K562 (cell line): Measurements from ENCODE around the gene GCNT4. TPM values are rescaled to one million over a fixed set of nuclear protein-coding genes. Genes with fewer than 3 reads are reported as not detected.

ENCODE experiments used
- ATAC-seq: fragments of 200-7000 bp; cut with Tn5 transposase; 3 replicates; pipeline ENCODE4 v1.9.1; 2020; ENCODE audit warnings: moderate library complexity
- BruUV-seq: library from RNA; stranded (reverse); fragments of 400-500 nt; replicated peaks from 2 replicates; lab custom pipeline; 2021; lab: Mats Ljungman, UMichigan
- CTCF ChIA-PET: fragments of 300-600 bp; formaldehyde crosslinking; extraction: SDS; loops from one replicate; lab custom pipeline; 2021; ENCODE audit warnings: low intra/inter-chr PET ratio; lab: Yijun Ruan, JAX
- POLR2A ChIA-PET: fragments of 300-600, 350-650 bp; sonication (Branson Sonifier 250); formaldehyde crosslinking; extraction: SDS; loops from one replicate; lab custom pipeline; 2021; ENCODE audit warnings: antibody characterized with exemption, inconsistent platforms; lab: Yijun Ruan, JAX
- DNase-seq, 4 experiments: peaks; one replicate each; pipeline versions ENCODE4 v3.0.0 to v3.0.0-alpha.2; 2011 to 2018; ENCODE audit warnings: low spot score in 3 of 4, mixed read lengths in 3 of 4; ENCODE audit errors: extremely low read depth in 1 of 4
- FAIRE-seq: peaks from 2 replicates; lab custom pipeline; 2011; peaks lifted over from hg19 to GRCh38; lab: Jason Lieb, UNC
- H2AFZ ChIP-seq: 2 replicates; pipeline ENCODE4 v1.6.0; 2011; ENCODE audit warnings: low read depth, low read length, control low read depth, inconsistent platforms
- H3K27ac ChIP-seq: fragments of 200-600 bp; 3 replicates; pipeline ENCODE4 v1.8.0; 2011; ENCODE audit warnings: low read depth, mild to moderate bottlenecking, control low read depth, inconsistent platforms, low read length, moderate library complexity, mixed read lengths; ENCODE audit errors: extremely low read depth
- H3K27me3 ChIP-seq, 2 experiments: fragments of 300-600 bp in 1 of 2; 2 replicates in 1 of 2; 3 replicates in 1 of 2; pipeline versions ENCODE4 v1.6.0 to v1.8.0; 2011; ENCODE audit warnings: inconsistent platforms in 2 of 2, low read length in 2 of 2, mild to moderate bottlenecking in 1 of 2, mixed read lengths in 1 of 2, moderate library complexity in 1 of 2; ENCODE audit not compliant: control insufficient read depth in 2 of 2, insufficient read depth in 2 of 2
- H3K36me3 ChIP-seq: fragments of 300-600 bp; 3 replicates; pipeline ENCODE4 v1.8.0; 2011; ENCODE audit warnings: mild to moderate bottlenecking, low read length, inconsistent platforms; ENCODE audit not compliant: control insufficient read depth, insufficient read depth
- H3K4me1 ChIP-seq, 2 experiments: fragments of 200-600 bp in 1 of 2; replicated peaks in 1 of 2; 2 replicates in 1 of 2; 3 replicates in 1 of 2; pipeline versions ENCODE4 v1.5.1 to v1.8.0; 2011; ENCODE audit warnings: inconsistent platforms in 2 of 2, low read length in 2 of 2, mild to moderate bottlenecking in 1 of 2, mixed read lengths in 1 of 2, moderate library complexity in 1 of 2; ENCODE audit not compliant: control insufficient read depth in 2 of 2, insufficient read depth in 2 of 2
- H3K4me2 ChIP-seq: 2 replicates; pipeline ENCODE4 v1.6.1; 2011; ENCODE audit warnings: low read length, control low read depth, inconsistent platforms, mixed read lengths; ENCODE audit not compliant: insufficient read depth
- H3K4me3 ChIP-seq: fragments of 200-600 bp; sonication (generic), shearing (Covaris generic); 2 replicates; pipeline ENCODE4 v1.5.1; 2016; ENCODE audit warnings: control low read depth, inconsistent platforms
- H3K79me2 ChIP-seq: fragments of 200-600 bp; 3 replicates; pipeline ENCODE4 v1.8.0; 2011; ENCODE audit warnings: low read length, inconsistent platforms; ENCODE audit not compliant: control insufficient read depth, insufficient read depth
- H3K9ac ChIP-seq, 2 experiments: 2 replicates each; pipeline versions ENCODE4 v1.6.0 to v1.6.1; 2011; ENCODE audit warnings: low read depth in 2 of 2, low read length in 2 of 2, control low read depth in 1 of 2, inconsistent platforms in 1 of 2, mild to moderate bottlenecking in 1 of 2, mixed read lengths in 1 of 2; ENCODE audit not compliant: insufficient read depth in 1 of 2
- H3K9me1 ChIP-seq: one replicate; pipeline ENCODE4 v1.6.0; 2011; ENCODE audit warnings: inconsistent platforms, mild to moderate bottlenecking, low read length, moderate library complexity; ENCODE audit not compliant: control insufficient read depth, insufficient read depth
- H3K9me3 ChIP-seq: replicated peaks from 2 replicates; pipeline ENCODE4 v1.5.1; 2011; ENCODE audit warnings: low read depth, low read length, inconsistent platforms; ENCODE audit not compliant: control insufficient read depth, insufficient read depth
- H4K20me1 ChIP-seq: replicated peaks from 2 replicates; pipeline ENCODE4 v1.6.1; 2011; ENCODE audit warnings: low read length, inconsistent platforms, mixed read lengths; ENCODE audit not compliant: control insufficient read depth, insufficient read depth
- CBX1 ChIP-seq: sonication (generic); IDR thresholded peaks from 2 replicates; pipeline ENCODE4 v1.6.1; 2016; ENCODE audit warnings: antibody characterized with exemption, low read depth, mild to moderate bottlenecking
- GTF2A2 ChIP-seq: IDR thresholded peaks from 2 replicates; pipeline ENCODE4 v1.6.1; 2016; ENCODE audit warnings: mild to moderate bottlenecking, missing genetic modification characterization, missing compliant biosample characterization
- MGA ChIP-seq: fragments of 450-650 bp; IDR thresholded peaks from 2 replicates; pipeline ENCODE4 v1.6.1; 2016; ENCODE audit warnings: mild to moderate bottlenecking, moderate library complexity
- PRPF4 ChIP-seq: fragments of 200-400 bp; formaldehyde crosslinking; IDR thresholded peaks from one replicate; pipeline ENCODE4 v1.6.1; 2017; ENCODE audit warnings: low read length, low read depth, mild to moderate bottlenecking; ENCODE audit not compliant: insufficient read depth, poor library complexity, severe bottlenecking
- SMARCA4 ChIP-seq: fragments of 450-650 bp; IDR thresholded peaks from 2 replicates; pipeline ENCODE4 v1.6.1; 2016
- TAF7 ChIP-seq: fragments of 450-650 bp; IDR thresholded peaks from 2 replicates; pipeline ENCODE4 v1.6.1; 2016; ENCODE audit warnings: missing genetic modification characterization, missing compliant biosample characterization
- ZFP30 ChIP-seq: fragments of 250-450 bp; sonication (Bioruptor Pico); IDR thresholded peaks from 2 replicates; pipeline ENCODE4 v1.8.0; 2022; ENCODE audit warnings: moderate library complexity, mild to moderate bottlenecking, inconsistent platforms, borderline replicate concordance
- ZNF140 ChIP-seq: fragments of 250-450 bp; sonication (Bioruptor Pico); IDR thresholded peaks from 2 replicates; pipeline ENCODE4 v1.8.0; 2021; ENCODE audit warnings: moderate library complexity, mild to moderate bottlenecking, inconsistent platforms
- ZNF3 ChIP-seq: fragments of 250-450 bp; sonication (Bioruptor Pico); IDR thresholded peaks from 2 replicates; pipeline ENCODE4 v1.5.0; 2021; ENCODE audit warnings: mild to moderate bottlenecking, moderate library complexity
- WGBS: fragments of 100-300 bp; shearing (Covaris generic); methylation state at CpG from one replicate; pipeline ENCODE4 v1.1.6; 2016; ENCODE audit warnings: low coverage, mixed read lengths; ENCODE audit not compliant: insufficient coverage; ENCODE audit errors: missing lambda C conversion rate; 5-methylcytosine and 5-hydroxymethylcytosine counted together
- in situ Hi-C: fragments of 300-500 bp; cut with MboI; formaldehyde crosslinking; loops from 4 replicates; pipeline ENCODE4 v1.15.0; 2018; ENCODE audit warnings: inconsistent platforms, mixed read lengths
- intact Hi-C: fragments of 100-400 bp; cut with micrococcal nuclease; formaldehyde crosslinking; loops from 2 replicates; pipeline ENCODE4 v1.14.2; 2022
- polyA plus RNA-seq, 8 experiments: library from polyadenylated mRNA; depleted of rRNA in 4 of 8; stranded (reverse) in 5 of 8; unstranded in 3 of 8; fragments of >200 nt; fragmentation: Nextera tagmentation in 2 of 8; fragmentation: Illumina TruSeq in 1 of 8; extraction: Ambion mirVana in 2 of 8; extraction: Trizol in 1 of 8; gene quantifications; 2 replicates each; pipeline versions ENCODE4 v1.2.1 to v1.2.3, GENCODE V29; 2011 to 2014; ENCODE audit warnings: inconsistent platforms in 1 of 8, missing spikeins in 1 of 8
- total RNA-seq, 7 experiments: library from RNA; depleted of rRNA in 6 of 7; stranded (reverse); fragments of >200 nt in 6 of 7; fragmentation: Illumina TruSeq in 2 of 7; extraction: Trizol in 2 of 7; gene quantifications; 2 replicates each; pipeline versions ENCODE4 v1.2.1 to v1.2.3, GENCODE V29; 2011 to 2021; ENCODE audit warnings: low replicate concordance in 1 of 7
- TF ChIP-seq, protein P1 (sequence below): fragments of 250-450 bp; sonication (Bioruptor Pico); IDR thresholded peaks from 2 replicates; pipeline ENCODE4 v1.4.0; 2020

Gene GCNT4
- total and polyA plus RNA-seq, 9 of the 15 experiments (the other 6 are each of a cell fraction or from before 2014, with no cell fraction given) = 0.01 TPM; not detected in 8

GRCh38 chr5:75044406-75044805 lies 8.0 kb downstream of the GCNT4 start:
- DNase-seq (no peak), FAIRE-seq (no peak), ATAC-seq (no peak)
- POLR2A ChIA-PET = no interaction called here
- Histone ChIP-seq H3K4me1 (no peaks in the 10 kb centered on the region), H4K20me1 (no peaks in the 10 kb centered on the region), H3K27ac (no peak overlapping the region), H2AFZ (no peak overlapping the region), H3K9ac (no peak overlapping the region), H3K9me1 (no peaks in the 10 kb centered on the region), H3K36me3 (no peaks in the 10 kb centered on the region), H3K4me2 (no peak overlapping the region), H3K9me3 (no peaks in the 10 kb centered on the region), H3K4me3 (no peak overlapping the region), H3K27me3 (peaks cover 3 to 12% of the 10 kb centered on the region in 2 experiments; a peak in 3 of 5 replicates), H3K79me2 (no peaks in the 10 kb centered on the region)
- 0% methylated on average over 7 of the region's 7 CpGs for WGBS
- CTCF ChIA-PET = no interaction called here
- intact Hi-C loops (no loop called here), in situ Hi-C loops (no loop called here)
- BruUV-seq = no TSS peak
- TF ChIP-seq SMARCA4 = no peak
- TF ChIP-seq GTF2A2 (tag) = no peak
- no peak for TF ChIP-seq ZNF3 (CRISPR knock-in tag)
- TF ChIP-seq MGA = no peak
- TF ChIP-seq TAF7 (tag) = no peak
- no peak for TF ChIP-seq CBX1
- TF ChIP-seq ZNF140 (CRISPR knock-in tag) = no peak
- TF ChIP-seq, protein P1, sequence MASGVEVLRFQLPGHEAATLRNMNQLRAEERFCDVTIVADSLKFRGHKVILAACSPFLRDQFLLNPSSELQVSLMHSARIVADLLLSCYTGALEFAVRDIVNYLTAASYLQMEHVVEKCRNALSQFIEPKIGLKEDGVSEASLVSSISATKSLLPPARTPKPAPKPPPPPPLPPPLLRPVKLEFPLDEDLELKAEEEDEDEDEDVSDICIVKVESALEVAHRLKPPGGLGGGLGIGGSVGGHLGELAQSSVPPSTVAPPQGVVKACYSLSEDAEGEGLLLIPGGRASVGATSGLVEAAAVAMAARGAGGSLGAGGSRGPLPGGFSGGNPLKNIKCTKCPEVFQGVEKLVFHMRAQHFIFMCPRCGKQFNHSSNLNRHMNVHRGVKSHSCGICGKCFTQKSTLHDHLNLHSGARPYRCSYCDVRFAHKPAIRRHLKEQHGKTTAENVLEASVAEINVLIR (CRISPR knock-in tag) = no peak
- TF ChIP-seq PRPF4 = no peak
- no peak for TF ChIP-seq ZFP30 (CRISPR knock-in tag)
